Erythroblast (primary cell): ENCODE measurements around the gene GRM7.

Experiments used
- GATA1 ChIP-seq: IDR thresholded peaks from 2 replicates; pipeline ENCODE4 v1.6.1; 2011; ENCODE audit warnings: low read depth, mild to moderate bottlenecking, control low read depth, low read length, moderate library complexity
- POLR2A ChIP-seq: IDR thresholded peaks from 2 replicates; pipeline ENCODE4 v1.6.1; 2011; ENCODE audit warnings: mild to moderate bottlenecking, low read length

DNA sequence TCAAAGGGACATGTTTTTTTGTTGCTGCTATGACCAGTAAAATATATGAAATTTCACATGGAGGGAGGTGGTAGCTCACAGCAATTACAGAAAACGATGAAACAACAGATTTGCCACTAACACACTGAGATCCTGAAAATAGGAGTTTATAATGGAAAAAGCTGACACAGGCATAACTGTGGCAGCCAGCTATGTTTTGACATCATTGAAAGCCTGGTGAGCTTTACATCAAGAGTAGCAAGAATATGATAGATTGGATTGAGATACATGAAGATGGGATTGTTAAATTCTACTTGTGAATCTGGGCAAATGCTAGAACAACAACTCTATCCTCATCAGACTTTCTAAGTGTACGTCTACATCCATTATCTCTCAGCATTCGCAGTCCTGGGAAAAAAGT, 760.7 kb downstream of the GRM7 start:
- TF ChIP-seq POLR2A = no peak
- no peak for TF ChIP-seq GATA1
